PC-9 (cell line): ENCODE measurements around the gene PTPN13.

Source experiments
- CTCF ChIP-seq: fragments of 200-600 bp; sonication (generic); conservative IDR thresholded peaks from 2 replicates; pipeline ENCODE4 v1.6.1; 2017; ENCODE audit warnings: mixed run types, antibody characterized with exemption, mild to moderate bottlenecking, moderate library complexity
- EZH2 ChIP-seq: fragments of 200-600 bp; sonication (generic); IDR thresholded peaks from 2 replicates; pipeline ENCODE4 v1.8.0; 2017; ENCODE audit warnings: antibody characterized with exemption, low read depth

DNA sequence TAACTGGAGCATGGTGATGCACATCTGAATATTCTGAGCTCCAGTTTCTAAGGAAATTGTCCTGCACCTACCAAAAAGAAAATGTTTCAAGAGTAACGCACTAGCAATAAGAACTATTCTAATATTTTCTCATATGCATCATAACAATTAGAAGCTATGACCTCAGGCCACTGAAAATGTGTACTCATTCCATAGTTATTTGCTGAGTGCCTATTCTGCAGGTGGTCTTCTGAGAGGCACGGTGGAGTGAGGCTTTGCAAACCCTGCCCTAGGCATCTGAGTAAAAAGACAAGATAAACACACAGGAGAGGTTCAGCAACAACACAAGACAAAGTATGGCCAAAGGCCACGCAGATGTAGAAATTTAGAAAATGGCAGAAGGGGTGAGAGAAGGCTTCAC is 231.4 kb downstream of the PTPN13 start:
- TF ChIP-seq CTCF, result no peak
- TF ChIP-seq EZH2, result no peak
